WERI-Rb-1 (cell line): Measurements from ENCODE around the gene RGL1.

ENCODE experiments used
- DNase-seq: peaks from one replicate; pipeline ENCODE4 v3.0.0-alpha.2; 2020
- H3K27ac ChIP-seq: fragments of 250-450 bp; sonication (Bioruptor Pico); 2 replicates; pipeline ENCODE4 v1.5.1; 2020; ENCODE audit warnings: mild to moderate bottlenecking, moderate library complexity
- H3K27me3 ChIP-seq: fragments of 250-450 bp; sonication (Bioruptor Pico); 2 replicates; pipeline ENCODE4 v1.5.1; 2021; ENCODE audit warnings: mild to moderate bottlenecking, low read depth, moderate library complexity; ENCODE audit not compliant: insufficient read depth, severe bottlenecking
- H3K36me3 ChIP-seq: fragments of 250-450 bp; sonication (Bioruptor Pico); 2 replicates; pipeline ENCODE4 v1.5.1; 2020; ENCODE audit warnings: mild to moderate bottlenecking, moderate library complexity
- H3K4me3 ChIP-seq: 2 replicates; pipeline ENCODE4 v1.5.1; 2011; ENCODE audit warnings: low read depth, mild to moderate bottlenecking, control low read depth, low read length
- H3K9me3 ChIP-seq: fragments of 250-450 bp; sonication (Bioruptor Pico); 2 replicates; pipeline ENCODE4 v1.5.1; 2021; ENCODE audit warnings: mild to moderate bottlenecking, moderate library complexity; ENCODE audit not compliant: severe bottlenecking
- TF ChIP-seq, protein P1 (sequence below): IDR thresholded peaks from 2 replicates; pipeline ENCODE4 v1.5.1; 2011; ENCODE audit warnings: low read depth, mild to moderate bottlenecking, control low read depth, inconsistent platforms, low read length

Gene RGL1

DNA sequence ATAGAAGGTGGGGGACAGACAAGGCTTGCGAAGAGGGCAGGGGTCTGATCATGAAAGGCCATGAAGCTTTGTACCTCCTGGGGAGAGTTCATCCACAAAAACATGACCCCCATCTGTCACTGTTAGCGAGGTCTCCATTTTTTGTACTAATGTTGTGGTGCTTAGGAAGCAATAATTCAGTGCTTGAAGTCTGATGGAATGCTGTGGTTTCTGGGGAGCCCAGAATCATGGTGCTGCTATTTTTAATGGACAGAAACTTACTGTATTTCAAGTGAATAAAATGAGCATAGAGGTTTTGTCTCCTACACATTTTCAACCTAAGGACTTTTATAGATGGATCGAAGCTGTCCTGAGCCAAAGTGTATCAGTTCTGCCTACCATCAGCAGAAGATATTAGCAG is 28.2 kb upstream of the RGL1 start:
- H3K36me3 ChIP-seq = no peaks in the 10 kb centered on the region
- H3K27me3 ChIP-seq = no peaks in the 10 kb centered on the region
- H3K4me3 ChIP-seq = no peak overlapping the region
- TF ChIP-seq, protein P1, sequence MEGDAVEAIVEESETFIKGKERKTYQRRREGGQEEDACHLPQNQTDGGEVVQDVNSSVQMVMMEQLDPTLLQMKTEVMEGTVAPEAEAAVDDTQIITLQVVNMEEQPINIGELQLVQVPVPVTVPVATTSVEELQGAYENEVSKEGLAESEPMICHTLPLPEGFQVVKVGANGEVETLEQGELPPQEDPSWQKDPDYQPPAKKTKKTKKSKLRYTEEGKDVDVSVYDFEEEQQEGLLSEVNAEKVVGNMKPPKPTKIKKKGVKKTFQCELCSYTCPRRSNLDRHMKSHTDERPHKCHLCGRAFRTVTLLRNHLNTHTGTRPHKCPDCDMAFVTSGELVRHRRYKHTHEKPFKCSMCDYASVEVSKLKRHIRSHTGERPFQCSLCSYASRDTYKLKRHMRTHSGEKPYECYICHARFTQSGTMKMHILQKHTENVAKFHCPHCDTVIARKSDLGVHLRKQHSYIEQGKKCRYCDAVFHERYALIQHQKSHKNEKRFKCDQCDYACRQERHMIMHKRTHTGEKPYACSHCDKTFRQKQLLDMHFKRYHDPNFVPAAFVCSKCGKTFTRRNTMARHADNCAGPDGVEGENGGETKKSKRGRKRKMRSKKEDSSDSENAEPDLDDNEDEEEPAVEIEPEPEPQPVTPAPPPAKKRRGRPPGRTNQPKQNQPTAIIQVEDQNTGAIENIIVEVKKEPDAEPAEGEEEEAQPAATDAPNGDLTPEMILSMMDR = no peak
- no peak for DNase-seq
- no peaks in the 10 kb centered on the region for H3K9me3 ChIP-seq
- no peak overlapping the region for H3K27ac ChIP-seq

DNA sequence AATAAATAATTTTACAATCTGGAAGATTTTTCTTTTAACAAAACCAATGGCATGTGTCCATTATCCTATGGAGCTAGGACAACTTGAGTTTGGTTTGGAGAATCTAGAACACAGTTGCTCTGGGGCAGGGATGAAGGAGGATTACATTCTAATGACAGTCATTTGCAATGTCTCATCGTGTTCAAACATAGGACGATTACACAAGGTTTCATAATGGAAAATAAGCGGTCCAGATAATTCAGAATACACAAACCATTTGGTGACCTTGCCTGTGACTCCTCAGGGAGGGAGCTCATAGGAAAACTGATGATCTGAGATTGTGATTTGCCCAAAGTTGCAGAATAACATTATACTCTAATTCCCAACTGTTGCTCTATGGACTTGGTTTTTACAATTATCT is 27.6 kb upstream of the RGL1 start:
- Histone ChIP-seq H3K27ac (no peak overlapping the region), H3K36me3 (no peaks in the 10 kb centered on the region), H3K27me3 (no peaks in the 10 kb centered on the region), H3K9me3 (no peaks in the 10 kb centered on the region), H3K4me3 (no peak overlapping the region)
- DNase-seq = no peak
- TF ChIP-seq, protein P1 = no peak

DNA sequence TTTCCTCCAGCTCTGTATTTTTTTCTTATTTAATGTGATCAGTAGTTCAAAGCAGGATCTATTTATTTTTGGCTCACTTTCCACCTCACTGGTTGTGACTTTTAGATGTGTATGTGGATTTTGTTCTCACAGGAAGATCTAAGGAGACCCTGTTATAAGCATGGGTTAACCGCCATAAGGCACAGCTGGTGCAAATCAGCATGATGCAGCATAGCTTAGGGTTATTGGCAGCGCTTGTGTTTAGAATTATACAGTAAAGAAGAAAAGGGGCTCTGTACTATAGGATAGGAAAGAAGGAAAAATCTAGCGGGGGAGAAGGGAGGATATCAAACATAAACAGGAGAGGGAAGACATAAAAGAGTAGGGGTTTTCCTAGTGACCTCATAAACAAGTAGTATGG is 26.9 kb upstream of the RGL1 start:
- no peak overlapping the region for H3K4me3 ChIP-seq
- no peak overlapping the region for H3K27ac ChIP-seq
- no peaks in the 10 kb centered on the region for H3K27me3 ChIP-seq
- no peak for DNase-seq
- no peaks in the 10 kb centered on the region for H3K9me3 ChIP-seq
- H3K36me3 ChIP-seq = no peaks in the 10 kb centered on the region
- TF ChIP-seq, protein P1 = no peak

DNA sequence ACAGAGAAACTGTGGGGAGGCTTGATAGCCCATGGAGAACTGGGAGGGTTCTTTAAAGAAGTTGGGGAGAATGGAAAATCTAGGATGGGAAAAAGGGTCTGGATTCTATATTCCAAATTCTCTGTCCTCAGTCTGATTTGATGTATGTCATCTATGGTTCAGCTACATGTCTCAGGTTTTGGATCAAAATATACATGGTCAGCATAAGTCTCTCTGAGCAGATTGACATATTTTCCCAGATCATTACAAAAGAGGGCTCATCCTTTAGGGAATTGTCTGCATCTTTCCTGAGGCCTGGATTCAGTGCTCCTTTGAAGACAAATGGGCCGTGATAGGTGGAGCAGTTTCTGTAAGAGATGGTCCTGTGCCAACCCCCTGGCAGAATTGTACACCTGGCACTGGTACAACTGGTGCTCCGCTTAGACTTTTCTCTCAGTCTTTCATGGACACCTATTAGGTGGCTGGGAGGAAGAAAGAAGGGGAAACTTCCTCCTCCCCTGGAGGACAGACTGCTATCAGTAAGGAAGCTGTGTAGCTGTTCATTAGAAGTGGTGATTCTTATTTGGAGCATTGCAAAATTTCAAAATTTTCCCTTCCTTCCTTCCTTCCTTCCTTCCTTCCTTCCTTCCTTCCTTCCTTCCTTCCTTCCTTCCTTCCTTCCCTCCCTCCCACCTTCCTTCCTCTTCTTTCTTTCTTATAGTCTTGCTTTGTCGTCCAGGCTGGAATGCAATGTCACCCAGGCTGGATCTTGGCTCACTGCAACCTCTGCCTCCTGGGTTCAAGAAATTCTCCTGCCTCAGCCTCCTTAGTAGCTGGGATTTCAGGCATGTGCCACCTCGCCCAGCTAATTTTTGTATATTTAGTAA is 26.1 kb upstream of the RGL1 start:
- H3K9me3 ChIP-seq = no peaks in the 10 kb centered on the region
- no peaks in the 10 kb centered on the region for H3K36me3 ChIP-seq
- TF ChIP-seq, protein P1 = no peak
- no peak overlapping the region for H3K27ac ChIP-seq
- DNase-seq = no peak
- no peaks in the 10 kb centered on the region for H3K27me3 ChIP-seq
- no peak overlapping the region for H3K4me3 ChIP-seq

DNA sequence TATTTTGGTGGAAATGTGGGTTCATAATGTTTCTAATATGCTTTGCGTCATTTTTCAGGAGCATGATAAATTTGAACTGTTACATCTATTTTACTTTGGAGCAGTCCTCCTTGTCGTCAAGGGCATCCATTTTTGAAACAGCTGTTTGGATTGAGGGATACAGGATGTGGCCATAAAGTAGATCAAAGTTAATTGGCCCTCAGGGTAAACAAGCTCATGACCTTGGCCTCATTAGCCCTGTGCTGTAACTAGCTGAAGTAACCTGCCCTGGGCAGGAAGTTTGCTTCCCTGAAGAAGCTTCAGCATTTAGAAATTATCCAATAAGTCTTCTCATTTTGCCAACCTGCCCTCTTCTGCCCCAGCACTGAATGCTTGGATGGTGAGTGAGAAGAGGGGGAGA is 24.8 kb upstream of the RGL1 start:
- no peak for DNase-seq
- TF ChIP-seq, protein P1 = no peak
- no peaks in the 10 kb centered on the region for H3K36me3 ChIP-seq
- no peak overlapping the region for H3K27ac ChIP-seq
- no peaks in the 10 kb centered on the region for H3K9me3 ChIP-seq
- no peak overlapping the region for H3K4me3 ChIP-seq
- no peaks in the 10 kb centered on the region for H3K27me3 ChIP-seq

DNA sequence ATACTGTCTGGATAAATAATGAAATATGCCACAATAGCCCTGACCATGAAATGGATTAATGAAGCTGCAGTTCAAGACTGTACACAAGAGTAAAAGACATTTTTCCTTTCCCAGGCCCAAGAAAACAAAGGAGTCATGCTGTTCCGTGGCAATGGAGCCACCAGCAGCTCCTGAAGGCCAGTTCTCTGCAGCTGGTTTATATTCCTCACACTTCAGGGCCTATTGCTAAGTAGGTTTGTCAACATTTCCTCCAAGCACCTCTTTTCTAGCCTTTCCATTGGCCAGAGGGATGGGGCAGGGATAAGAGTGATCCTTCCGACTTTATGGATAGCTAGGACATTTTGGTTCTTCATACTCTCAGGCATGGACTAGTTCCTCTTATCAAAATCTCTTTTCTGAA is 24.2 kb upstream of the RGL1 start:
- TF ChIP-seq, protein P1 = no peak
- H3K4me3 ChIP-seq = no peak overlapping the region
- no peaks in the 10 kb centered on the region for H3K36me3 ChIP-seq
- no peaks in the 10 kb centered on the region for H3K27me3 ChIP-seq
- no peaks in the 10 kb centered on the region for H3K9me3 ChIP-seq
- DNase-seq = no peak
- H3K27ac ChIP-seq = no peak overlapping the region
